NT2/D1 (cell line): ENCODE data around the gene ZNF101.

Experiments
- DNase-seq: peaks from one replicate; pipeline ENCODE4 v3.0.0-alpha.2; 2011; ENCODE audit warnings: low read depth, low spot score
- H3K27me3 ChIP-seq: 2 replicates; pipeline ENCODE4 v1.6.0; 2011; ENCODE audit warnings: mild to moderate bottlenecking; ENCODE audit not compliant: insufficient read length, insufficient read depth
- H3K36me3 ChIP-seq: 2 replicates; pipeline ENCODE4 v1.6.1; 2011; ENCODE audit warnings: mild to moderate bottlenecking, low read length, mixed read lengths; ENCODE audit not compliant: insufficient read depth, insufficient read length
- H3K4me1 ChIP-seq: 2 replicates; pipeline ENCODE4 v1.5.1; 2011; ENCODE audit not compliant: insufficient read depth, insufficient read length
- H3K4me3 ChIP-seq: 2 replicates; pipeline ENCODE4 v1.5.1; 2011; ENCODE audit warnings: low read depth; ENCODE audit not compliant: insufficient read length
- H3K9ac ChIP-seq: 2 replicates; pipeline ENCODE4 v1.6.0; 2011; ENCODE audit warnings: low read depth; ENCODE audit not compliant: insufficient read length
- H3K9me3 ChIP-seq: 2 replicates; pipeline ENCODE4 v1.5.1; 2011; ENCODE audit warnings: mild to moderate bottlenecking, low read length; ENCODE audit not compliant: insufficient read depth
- SUZ12 ChIP-seq: IDR thresholded peaks from 2 replicates; pipeline ENCODE4 v1.6.1; 2011; ENCODE audit not compliant: insufficient read length, insufficient read depth; ENCODE audit errors: extremely low read depth
- YY1 ChIP-seq: IDR thresholded peaks from 2 replicates; pipeline ENCODE4 v1.6.1; 2011; ENCODE audit not compliant: insufficient read length, insufficient read depth
- ZNF274 ChIP-seq: IDR thresholded peaks from 2 replicates; pipeline ENCODE4 v1.6.1; 2011; ENCODE audit warnings: mild to moderate bottlenecking, low read depth, low read length

ZNF101 gene

DNA sequence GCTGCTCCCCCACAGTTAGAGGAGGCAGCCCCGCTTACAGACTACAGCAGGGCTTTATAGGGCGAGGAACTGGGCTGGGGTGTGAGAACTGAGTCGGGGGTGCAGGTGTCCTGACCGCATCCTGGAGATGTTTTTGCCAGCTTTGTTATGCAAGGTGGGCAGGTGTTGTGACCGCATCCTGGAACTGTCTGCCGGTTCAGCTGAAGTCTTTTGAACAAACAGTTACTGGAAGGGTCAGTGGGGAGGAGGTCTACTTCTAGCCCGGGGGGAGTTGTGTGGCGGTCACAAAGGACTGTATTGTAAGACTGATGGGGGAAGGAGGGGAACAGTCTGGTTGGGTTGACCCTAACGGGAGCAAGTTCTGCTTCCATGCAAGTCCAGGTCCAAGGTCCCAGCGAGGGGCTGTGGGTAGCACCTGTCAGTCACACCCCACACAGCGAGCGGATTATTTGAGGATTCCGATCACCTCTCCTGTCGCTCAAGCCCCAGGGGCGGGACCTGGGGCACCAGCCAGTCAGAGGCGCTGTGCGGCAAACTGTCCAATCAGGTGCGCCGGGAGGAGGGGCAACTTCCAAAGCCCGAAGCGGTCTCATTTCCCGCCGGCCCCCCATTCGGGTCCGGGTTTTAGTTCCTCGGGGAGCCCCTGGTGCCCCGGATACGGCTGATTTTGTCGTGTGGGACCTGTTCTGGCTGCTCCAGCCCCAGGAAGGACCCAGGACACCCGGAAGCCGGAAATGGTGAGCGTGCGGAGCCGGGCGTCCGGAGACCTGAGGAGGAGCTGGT, at the start of gene ZNF101:
Gene ZNF101, plus strand, starts transcription at position 610 of the 783 bp plus-strand sequence. Its CDS starts 125 bp downstream, at position 735.
- Histone ChIP-seq H3K4me1 (peaks cover 2% of the 10 kb centered on the region), H3K36me3 (peaks cover 11% of the 10 kb centered on the region), H3K27me3 (no peaks in the 10 kb centered on the region), H3K9ac (peak within 1 kb of the TSS; percentile 98), H3K4me3 (peak within 1 kb of the TSS; percentile 97), H3K9me3 (no peaks in the 10 kb centered on the region)
- TF ChIP-seq YY1 (no peak), ZNF274 (no peak), SUZ12 (no peak)
- DNase-seq = peak; percentile 96

DNA sequence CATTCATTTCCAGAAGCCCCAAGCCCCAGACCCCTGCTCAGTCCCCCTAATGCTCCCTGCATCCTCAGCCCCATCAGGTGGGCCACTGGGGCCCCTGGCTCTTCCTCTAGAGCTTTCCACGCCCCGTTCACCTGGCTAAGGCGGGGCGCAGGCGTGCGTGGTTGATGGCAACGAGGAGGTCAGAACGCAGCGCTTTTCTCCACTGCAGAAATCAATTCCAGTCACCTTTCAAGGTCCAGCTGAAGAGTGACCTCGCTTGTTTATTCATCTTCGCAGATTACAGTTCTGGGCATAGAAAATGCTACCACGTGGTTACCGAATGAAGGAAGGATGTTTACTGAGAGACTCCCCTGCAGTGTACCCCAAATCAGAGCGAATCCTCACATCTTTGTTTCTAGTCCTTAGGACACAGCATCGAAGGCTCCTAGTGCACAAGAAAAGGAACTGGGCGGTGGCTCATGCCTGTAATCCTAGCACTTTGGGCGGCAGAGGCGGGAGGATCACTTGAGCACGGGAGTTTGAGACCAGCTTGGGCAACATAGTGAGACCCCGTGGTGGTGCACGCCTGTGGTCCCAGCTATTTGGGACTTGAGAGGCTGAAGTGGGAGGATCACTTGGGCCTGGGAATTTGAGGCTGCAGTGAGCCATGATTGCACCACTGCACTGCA, 49.3 kb upstream of the ZNF101 start:
- Histone ChIP-seq H3K4me3 (no peak overlapping the region), H3K27me3 (no peaks in the 10 kb centered on the region), H3K36me3 (peaks cover 25% of the 10 kb centered on the region), H3K4me1 (peaks cover 3% of the 10 kb centered on the region), H3K9ac (no peak overlapping the region), H3K9me3 (no peaks in the 10 kb centered on the region)
- TF ChIP-seq YY1 = no peak
- no peak for TF ChIP-seq SUZ12
- no peak for TF ChIP-seq ZNF274
- no peak for DNase-seq

DNA sequence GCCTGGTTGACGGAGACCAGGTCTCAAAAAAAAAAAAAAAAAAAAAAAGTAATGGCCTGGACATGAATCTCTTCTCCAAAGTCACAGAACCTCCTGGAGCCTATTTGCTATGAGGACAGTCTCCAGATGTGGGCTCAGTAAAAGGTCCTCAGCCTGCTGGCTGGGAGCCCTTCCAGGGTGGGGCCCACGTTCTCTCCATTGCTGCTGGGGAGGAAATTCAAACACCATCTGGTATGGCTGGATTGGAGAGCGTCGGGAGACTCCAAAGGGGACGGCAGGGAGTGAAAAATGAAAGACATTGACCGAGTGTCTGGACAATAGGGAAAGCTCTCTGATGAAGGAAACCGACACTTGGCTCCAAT, 48.8 kb upstream of the ZNF101 start:
- Histone ChIP-seq H3K36me3 (peaks cover 29% of the 10 kb centered on the region), H3K9me3 (no peaks in the 10 kb centered on the region), H3K4me1 (peaks cover 3% of the 10 kb centered on the region), H3K9ac (no peak overlapping the region), H3K4me3 (no peak overlapping the region), H3K27me3 (no peaks in the 10 kb centered on the region)
- no peak for DNase-seq
- TF ChIP-seq ZNF274 (no peak), SUZ12 (no peak), YY1 (no peak)

DNA sequence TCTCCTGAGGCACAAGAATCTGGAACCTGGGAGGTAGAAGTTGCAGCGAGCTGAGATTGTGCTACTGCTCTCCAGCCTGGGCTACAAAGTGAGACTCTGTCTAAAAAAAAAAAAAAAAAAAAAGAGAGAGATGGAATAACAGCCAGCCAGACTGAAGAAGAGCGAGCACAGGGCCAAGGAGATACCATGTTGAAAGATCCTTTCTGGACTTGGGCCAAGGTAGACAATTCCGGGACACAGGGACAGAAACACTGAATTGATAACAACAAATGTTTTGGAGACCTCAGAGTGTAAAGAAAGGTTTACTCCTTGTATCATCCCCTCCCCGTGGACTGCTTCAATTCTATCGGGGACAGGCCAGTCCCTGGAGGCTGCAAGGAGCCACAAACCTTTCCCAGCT, 45.3 kb upstream of the ZNF101 start:
- Histone ChIP-seq H3K27me3 (no peaks in the 10 kb centered on the region), H3K4me3 (no peak overlapping the region), H3K4me1 (peaks cover 11% of the 10 kb centered on the region), H3K9me3 (no peaks in the 10 kb centered on the region), H3K36me3 (peaks cover 44% of the 10 kb centered on the region), H3K9ac (no peak overlapping the region)
- TF ChIP-seq SUZ12 (no peak), YY1 (no peak), ZNF274 (no peak)
- no peak for DNase-seq

DNA sequence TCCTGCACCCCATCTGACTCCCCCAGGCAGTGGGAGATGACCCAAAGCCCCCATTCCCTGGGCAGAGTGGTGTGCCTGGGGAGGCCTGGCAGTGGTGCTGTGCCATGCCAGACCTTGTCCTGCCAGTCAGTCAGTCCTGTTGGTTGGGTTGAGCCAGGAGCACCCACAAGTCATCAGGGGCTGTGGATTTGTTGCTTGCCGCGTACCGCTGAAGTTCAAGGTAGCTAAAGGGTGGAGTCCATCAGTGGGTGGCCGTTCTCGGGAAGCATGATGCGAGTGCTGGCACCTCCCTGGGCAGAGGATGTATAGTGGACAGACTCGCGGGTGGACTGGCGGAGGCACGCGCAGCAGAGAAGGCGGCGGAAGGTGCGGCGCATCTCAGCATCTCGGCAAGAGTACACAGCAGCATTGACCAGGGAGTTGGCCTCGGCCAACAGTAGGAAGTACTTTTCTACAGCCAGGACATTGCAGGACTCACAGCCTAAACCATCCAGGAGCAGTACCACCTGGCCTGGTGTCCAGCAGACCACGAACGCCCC, 44.5 kb upstream of the ZNF101 start:
- DNase-seq = no peak
- Histone ChIP-seq H3K4me3 (no peak overlapping the region), H3K9ac (no peak overlapping the region), H3K27me3 (no peaks in the 10 kb centered on the region), H3K36me3 (peaks cover 44% of the 10 kb centered on the region), H3K4me1 (peaks cover 11% of the 10 kb centered on the region), H3K9me3 (no peaks in the 10 kb centered on the region)
- TF ChIP-seq SUZ12 (no peak), ZNF274 (no peak)

DNA sequence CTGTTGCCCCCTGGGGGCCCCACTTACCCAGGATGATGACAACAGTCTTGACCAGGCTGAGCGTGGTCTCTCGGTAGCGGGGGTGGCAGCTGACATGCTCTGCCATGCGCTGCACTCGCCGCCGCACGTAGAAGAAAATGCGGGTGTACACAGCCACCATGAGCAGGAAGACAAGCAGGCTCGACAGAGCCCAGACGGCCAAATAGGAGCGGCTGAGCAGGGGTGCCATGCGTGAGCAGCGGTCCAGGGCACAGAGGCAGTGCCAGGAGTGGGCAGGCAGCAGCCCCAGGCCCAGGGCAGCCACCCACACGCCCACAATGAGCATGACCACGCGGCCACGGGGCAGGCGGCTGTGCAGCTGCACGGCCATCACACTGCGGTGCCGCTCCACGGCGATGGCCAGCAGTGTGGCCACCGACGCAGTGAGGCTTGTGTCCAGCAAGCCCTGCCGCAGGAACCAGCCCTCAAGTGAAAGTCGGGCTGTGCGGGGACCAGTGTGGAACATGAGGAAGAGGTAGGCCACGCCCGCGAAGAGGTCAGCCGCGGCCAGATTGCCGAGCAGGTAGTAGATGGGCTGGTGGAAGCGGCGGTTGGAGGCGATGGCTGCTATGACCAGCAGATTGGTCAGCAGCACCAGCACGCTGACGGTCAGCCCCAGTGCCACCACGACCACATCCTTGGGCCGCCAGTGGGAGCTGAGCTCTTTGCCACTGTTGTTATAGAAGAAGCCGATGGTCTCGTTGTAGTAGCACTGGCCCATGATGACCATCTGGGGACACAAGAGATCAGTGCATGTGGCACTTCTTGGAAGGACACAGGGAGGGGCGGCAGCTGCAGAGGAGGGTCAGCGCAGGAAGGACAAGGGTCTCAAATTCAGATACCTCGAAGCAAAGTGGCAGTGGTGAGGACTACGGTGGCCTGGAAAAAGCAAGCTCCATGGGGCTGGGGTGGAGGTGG, 41.8 kb upstream of the ZNF101 start:
- Histone ChIP-seq H3K4me3 (peak overlapping the region; percentile 73), H3K27me3 (no peaks in the 10 kb centered on the region), H3K36me3 (peaks cover 56% of the 10 kb centered on the region), H3K4me1 (peaks cover 14% of the 10 kb centered on the region), H3K9ac (peak overlapping the region; percentile 89), H3K9me3 (no peaks in the 10 kb centered on the region)
- TF ChIP-seq YY1 = no peak
- TF ChIP-seq SUZ12 = no peak
- no peak for TF ChIP-seq ZNF274
- no peak for DNase-seq
